GM18867 (cell line): Measurements from ENCODE around the gene LDLRAD4.

Experiments
- ATAC-seq: cut with Tn5 transposase; IDR thresholded peaks from one replicate; pipeline ENCODE4 v1.9.1; 2021; ENCODE audit warnings: mild to moderate bottlenecking, moderate library complexity; ENCODE audit not compliant: unreplicated experiment

The LDLRAD4 gene

DNA sequence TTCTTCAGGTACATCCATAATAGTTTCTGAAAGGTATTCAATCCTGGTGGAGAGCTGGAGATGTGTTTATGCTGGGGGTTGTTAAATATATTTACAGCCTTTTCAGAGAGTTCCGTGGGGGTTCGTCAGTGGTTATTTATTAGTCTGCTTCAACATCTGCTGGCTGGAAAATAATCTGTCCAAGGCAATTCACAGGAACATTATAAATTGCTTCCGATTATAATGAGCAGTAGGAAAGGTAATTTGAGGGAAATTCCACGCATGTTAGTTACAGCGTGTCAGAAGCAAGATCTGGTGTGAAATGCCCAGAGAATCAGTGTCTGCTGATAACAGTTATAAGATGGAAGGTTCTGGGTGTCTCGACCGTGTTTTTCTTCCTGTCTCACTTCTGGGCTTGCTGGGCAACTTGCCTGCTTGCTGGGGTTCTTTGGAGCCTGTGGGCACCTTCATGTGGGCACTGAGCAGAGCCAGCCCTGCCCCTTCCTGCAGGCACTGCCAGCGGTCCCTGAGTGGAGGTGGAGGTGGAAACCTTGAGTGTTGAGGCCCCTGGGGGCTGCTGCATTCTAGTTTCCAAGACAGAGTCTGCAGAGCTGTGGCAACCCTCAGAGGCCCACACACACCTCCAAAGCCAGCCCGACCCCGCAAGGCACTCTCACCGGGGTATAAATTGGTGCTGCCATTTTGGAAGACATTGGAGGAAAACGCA is 322.1 kb downstream of the LDLRAD4 start:
- no peak for ATAC-seq

- ATAC-seq, result no peak
Observed at GRCh38 chr18:13541621-13542519, 323.3 kb downstream of the LDLRAD4 start.

GRCh38 chr18:13542520-13542847 is 323.9 kb downstream of the LDLRAD4 start:
- no peak for ATAC-seq

GRCh38 chr18:13543144-13543543 is 324.6 kb downstream of the LDLRAD4 start:
- ATAC-seq, result no peak

DNA sequence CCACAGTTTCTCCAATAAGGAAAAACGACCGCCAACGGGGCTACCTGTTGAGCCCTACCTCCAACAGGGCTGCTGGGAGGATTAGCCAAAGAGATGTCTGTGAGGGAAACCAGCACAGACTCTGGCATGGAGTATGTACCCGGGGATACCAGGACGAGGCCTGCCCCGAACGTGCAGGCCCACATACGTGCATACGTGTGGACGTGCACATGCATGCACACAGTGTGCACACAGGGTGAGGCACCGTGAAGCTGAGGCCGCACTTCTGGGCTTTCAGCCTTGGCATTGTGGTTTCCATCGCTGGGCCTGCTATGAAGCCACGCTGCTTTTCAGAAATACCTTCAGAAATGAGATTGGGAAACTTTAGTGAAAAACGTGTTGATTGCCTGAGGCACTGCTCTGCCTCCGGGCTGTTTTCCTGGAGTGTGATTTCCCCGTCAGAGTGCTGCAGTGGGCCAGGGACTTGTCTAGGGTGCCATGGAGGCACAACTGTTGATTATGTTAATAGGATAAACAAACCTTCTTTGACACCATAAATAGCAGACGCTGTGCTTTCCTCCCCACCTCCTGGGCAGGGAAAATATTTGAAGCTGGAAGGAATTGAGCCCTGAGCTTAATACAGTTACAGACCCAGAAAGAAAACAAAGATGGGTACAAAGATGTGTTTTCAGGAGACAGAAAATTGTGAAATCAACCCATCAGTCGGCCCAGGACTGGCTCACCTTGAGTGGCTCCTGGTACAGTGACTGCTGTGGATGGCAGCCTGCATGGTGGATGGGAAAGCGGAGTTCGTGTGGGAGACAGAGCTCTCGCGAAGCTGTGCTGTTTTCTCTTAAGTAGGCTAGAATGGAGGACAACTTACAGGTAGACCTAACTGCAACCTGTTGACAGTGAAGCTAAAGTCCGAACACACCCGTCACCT is 325.5 kb downstream of the LDLRAD4 start:
- no peak for ATAC-seq

DNA sequence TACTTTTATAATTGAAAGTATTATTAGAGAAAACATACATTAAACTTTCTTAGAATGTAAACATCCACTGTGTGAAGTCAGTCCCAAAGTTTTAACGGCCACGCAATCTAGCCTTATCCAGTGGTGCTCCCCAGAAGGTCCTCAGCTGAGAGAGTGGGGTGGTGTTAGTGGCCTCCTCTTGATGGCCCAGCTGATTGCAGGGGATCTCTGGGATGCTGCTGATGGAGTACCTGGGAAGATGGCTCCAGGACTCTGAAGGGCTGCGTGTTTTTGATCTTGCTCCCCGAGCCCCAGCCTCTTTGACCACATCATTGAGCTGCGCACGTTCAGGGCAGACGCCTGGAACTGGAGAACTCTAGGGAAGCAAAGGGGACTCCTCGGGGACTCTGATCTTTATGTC is 326.4 kb downstream of the LDLRAD4 start:
- ATAC-seq, result no peak

DNA sequence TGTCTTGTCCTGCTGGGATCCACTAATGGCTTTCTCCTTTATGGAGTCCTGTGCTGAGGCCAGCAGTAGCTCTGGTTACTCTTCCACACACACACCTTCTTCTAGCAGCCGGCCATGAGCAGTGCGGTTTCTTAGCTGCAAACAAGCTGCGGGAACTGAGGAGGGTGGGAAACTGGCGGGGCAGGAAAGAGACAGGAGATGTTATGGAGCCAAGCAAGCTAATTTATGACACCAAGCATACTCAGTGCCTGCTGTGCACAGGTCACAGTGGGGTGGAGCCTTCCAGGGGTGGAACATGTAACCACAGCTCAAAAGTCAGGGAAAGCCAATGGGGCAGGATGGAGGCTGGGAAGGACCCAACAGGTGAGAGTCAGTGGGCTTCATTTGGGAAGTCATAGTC is 327.0 kb downstream of the LDLRAD4 start:
- ATAC-seq, result no peak

DNA sequence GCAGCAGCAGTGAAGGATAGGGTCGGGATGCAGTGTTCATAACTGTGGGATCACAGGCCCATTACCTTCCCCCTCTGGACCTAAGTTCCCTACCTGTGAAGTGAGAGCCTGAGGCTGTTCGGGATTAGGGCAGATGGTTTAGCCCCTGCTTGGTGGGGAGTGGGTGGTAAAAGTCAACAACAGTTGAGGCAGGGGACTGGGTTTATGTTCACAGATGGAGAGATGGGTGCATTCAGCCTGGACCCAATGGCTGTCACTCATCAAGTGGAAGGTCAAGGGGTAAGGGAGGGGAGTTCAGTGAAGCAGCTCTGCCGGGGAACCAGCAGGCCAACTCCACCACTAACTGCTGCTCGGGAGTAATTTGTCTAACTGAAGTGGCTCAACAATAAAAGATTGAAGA is 327.4 kb downstream of the LDLRAD4 start:
- ATAC-seq, result no peak

- ATAC-seq, result no peak
Observed at GRCh38 chr18:13546638-13547037, 328.1 kb downstream of the LDLRAD4 start.

GRCh38 chr18:13547347-13547746 is 328.8 kb downstream of the LDLRAD4 start:
- no peak for ATAC-seq

- no peak for ATAC-seq
Observed at GRCh38 chr18:13548106-13548819, 329.7 kb downstream of the LDLRAD4 start.

DNA sequence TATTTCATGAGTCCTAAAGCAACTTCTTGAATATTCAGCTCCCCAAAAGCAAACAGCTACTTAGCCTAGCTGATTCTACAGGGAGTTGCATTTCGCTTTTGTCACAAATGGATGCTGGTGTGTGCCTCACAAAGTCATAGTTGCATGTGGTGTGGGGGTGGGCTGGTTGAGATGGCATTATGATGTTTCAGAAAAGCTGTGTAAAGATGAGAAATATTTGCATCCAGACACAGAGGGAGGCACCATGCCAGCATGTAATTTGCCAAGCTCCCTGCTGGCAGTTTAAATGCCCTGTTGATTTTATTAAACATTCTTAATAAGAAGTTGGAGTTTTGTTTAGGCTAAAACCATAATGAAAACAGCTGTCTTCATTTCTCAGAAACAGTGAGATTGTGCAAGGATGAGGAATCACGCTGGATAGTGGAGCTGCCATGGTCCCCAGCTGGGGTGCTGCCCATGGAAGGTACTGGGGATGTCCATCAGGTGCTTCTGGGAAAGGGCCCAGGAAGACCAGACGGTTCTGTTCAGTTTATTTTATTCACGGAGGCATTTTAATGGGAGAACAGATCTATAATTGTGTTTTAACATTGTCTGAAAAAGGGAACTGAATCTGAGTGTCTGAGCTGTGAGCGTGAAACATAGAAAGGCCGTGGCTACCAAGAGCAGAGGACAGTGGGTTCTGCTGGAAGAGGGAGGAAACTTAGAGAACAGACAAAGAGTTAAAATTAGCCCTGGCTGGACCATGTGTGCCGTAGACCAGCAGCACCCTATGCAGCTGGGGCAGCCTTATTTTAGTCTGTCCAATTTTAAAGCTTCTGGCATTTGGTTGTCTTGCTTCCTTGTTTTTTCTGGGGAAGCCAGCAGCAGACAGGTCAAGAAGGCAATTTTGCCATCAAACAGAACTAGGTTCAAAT is 330.7 kb downstream of the LDLRAD4 start:
- ATAC-seq, result peak; percentile 68

- ATAC-seq, result no peak
Observed at GRCh38 chr18:13549880-13550232, 331.3 kb downstream of the LDLRAD4 start.

GRCh38 chr18:13550418-13551304 is 332.1 kb downstream of the LDLRAD4 start:
- no peak for ATAC-seq

GRCh38 chr18:13551305-13551603 is 332.7 kb downstream of the LDLRAD4 start:
- no peak for ATAC-seq

DNA sequence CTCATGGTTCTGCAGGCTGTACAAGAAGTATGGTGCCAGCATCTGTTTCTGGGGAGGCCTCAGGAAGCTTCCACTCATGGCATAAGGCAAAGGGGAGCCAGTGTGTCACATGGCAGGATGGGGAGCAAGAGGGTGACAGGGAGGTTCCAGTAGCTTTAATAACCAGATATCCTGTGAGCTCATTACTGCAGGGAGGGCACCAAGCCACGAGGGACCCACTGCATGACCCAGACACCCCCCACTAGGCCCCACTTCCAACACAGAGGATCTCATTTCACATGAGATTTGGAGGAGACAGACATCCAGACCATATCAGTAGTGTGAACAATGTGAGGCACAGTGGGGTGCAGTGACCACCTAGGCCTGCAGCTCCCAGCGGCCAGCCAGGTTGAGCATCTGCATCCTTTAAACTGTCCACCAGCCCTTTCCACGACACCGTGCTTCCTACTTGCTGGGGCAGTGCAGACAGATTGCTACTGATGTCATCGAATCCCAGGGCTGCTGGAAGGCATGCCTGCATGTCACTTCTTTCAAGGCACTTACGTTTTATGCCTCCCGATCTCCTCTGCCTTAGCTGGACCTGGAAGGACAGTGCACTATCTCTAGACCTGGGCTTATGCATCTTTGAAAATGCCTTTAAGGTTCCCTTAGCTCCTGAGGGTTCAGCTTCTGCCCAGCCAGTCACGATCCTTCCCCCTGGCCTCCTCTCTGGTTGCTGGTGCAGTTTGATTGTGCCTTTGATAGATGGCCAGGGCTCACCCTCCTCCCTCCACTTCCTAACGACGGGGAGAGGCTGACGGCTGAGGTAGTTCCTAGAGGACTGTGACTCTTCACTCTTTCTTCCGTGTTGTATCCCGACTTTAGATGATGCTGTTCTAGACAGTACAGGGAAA is 333.5 kb downstream of the LDLRAD4 start:
- no peak for ATAC-seq

DNA sequence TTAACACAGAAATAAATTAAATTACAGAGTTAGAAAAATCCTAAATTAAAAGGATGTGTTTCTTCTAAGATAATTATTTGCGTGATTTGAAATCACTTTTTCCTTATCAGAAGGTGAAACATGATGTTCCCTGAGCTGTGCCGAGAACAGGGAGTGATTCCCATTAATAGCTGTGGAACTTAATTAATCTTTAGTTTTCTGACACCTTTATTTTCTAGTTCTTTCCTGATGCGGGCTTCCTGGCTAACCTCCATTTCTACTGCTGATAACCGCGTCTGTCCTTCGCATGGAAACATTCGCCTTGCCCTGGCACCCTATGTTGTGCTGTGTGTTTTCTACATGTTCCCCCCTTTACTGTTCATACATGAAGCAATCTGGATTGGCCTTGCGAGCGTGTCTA is 334.9 kb downstream of the LDLRAD4 start:
- ATAC-seq, result no peak

- no peak for ATAC-seq
Observed at GRCh38 chr18:13555192-13555591, 336.6 kb downstream of the LDLRAD4 start.
